Measurements from ENCODE around the gene MEGF11. TPM values are rescaled to one million over a fixed set of nuclear protein-coding genes. Genes with fewer than 3 reads are reported as not detected.

The MEGF11 gene
- total and polyA plus RNA-seq, 2 donors (not counting 1 experiment from before 2014, with no cell fraction given) = under 0.01 TPM; not detected in 1

DNA sequence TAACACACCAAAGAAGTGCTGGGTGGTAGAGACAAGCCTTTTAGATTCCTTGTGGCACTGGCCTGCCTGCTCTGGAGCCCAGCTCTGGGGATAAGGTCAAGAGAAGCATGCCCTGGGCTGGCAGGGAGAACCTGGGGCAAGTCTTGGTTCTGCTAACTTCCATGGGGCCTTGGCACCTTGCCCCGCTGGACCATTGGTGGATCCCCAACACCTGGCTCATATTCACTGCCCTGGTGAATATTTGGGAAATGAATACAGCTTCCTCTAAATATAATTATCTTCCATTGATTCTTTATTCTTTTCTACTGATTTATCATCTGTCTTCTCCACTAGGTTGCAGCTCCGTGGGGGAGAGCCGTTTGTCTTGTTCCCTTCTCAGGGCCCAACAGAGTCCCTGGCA, 294.7 kb downstream of the MEGF11 start:
- H3K4me3 ChIP-seq (replicated peaks in 1 of 4; ENCODE audit: control extremely low read depth in 1 of 4, insufficient read depth in 1 of 4, low read depth in 3 of 4, low read length in 4 of 4) = no peak overlapping the region
- H3K27ac ChIP-seq (ENCODE audit: insufficient read depth, low read length) = no peak overlapping the region
- no peaks in the 10 kb centered on the region for H3K79me2 ChIP-seq (ENCODE audit: control insufficient read depth, insufficient read depth, low read length)
- H3K36me3 ChIP-seq (ENCODE audit: control insufficient read depth, insufficient read depth, low read length) = no peaks in the 10 kb centered on the region
- H3K9ac ChIP-seq (ENCODE audit: insufficient read depth, low read length) = no peak overlapping the region
- H3K4me1 ChIP-seq (ENCODE audit: control insufficient read depth, extremely low read depth, insufficient read depth, low read length) = no peaks in the 10 kb centered on the region
- H3K27me3 ChIP-seq (ENCODE audit: control insufficient read depth, insufficient read depth, low read length) = peaks cover 28% of the 10 kb centered on the region
- H3K4me2 ChIP-seq (ENCODE audit: extremely low read depth, insufficient read depth, low read length) = no peak overlapping the region
- DNase-seq (ENCODE audit: low read depth in 2 of 2) = no peak
- H4K20me1 ChIP-seq (ENCODE audit: control insufficient read depth, extremely low read depth, insufficient read depth, low read length) = no peaks in the 10 kb centered on the region
- no peak overlapping the region for H2AFZ ChIP-seq (ENCODE audit: low read length)
- H3K9me3 ChIP-seq (ENCODE audit: control insufficient read depth, insufficient read depth, low read depth, low read length) = no peaks in the 10 kb centered on the region
- no peak for TF ChIP-seq EZH2 (IDR thresholded peaks at IDR 0.05; ENCODE audit: low read length, missing control alignments)
- TF ChIP-seq, protein P1, sequence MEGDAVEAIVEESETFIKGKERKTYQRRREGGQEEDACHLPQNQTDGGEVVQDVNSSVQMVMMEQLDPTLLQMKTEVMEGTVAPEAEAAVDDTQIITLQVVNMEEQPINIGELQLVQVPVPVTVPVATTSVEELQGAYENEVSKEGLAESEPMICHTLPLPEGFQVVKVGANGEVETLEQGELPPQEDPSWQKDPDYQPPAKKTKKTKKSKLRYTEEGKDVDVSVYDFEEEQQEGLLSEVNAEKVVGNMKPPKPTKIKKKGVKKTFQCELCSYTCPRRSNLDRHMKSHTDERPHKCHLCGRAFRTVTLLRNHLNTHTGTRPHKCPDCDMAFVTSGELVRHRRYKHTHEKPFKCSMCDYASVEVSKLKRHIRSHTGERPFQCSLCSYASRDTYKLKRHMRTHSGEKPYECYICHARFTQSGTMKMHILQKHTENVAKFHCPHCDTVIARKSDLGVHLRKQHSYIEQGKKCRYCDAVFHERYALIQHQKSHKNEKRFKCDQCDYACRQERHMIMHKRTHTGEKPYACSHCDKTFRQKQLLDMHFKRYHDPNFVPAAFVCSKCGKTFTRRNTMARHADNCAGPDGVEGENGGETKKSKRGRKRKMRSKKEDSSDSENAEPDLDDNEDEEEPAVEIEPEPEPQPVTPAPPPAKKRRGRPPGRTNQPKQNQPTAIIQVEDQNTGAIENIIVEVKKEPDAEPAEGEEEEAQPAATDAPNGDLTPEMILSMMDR (conservative IDR thresholded peaks at IDR 0.05 in 1 of 2, IDR thresholded peaks at IDR 0.05 in 1 of 2; ENCODE audit: low read depth in 1 of 2, low read length in 2 of 2) = no peak

DNA sequence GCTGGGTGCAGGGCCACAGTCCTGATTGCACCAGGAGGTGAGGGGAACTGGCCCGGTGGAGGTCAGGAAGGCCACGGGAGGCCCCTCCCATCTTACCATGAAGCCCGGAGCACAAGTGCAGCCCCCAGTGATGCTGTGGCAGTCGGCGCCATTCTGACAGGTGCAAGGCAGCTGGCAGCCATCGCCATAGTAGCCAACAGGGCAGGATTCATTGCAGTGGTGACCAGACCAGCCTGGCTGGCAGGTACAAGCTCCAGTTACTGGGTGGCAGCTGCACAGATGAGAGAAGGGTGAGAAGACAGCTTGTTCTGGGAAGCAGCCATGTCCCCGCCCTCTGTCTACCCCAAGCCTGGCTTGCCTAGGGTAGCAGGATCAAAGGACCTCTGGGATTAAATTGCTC, 296.1 kb downstream of the MEGF11 start:
- Histone ChIP-seq H3K9me3 (ENCODE audit: control insufficient read depth, insufficient read depth, low read depth, low read length) (no peaks in the 10 kb centered on the region), H2AFZ (ENCODE audit: low read length) (no peak overlapping the region), H3K27ac (ENCODE audit: insufficient read depth, low read length) (no peak overlapping the region), H4K20me1 (ENCODE audit: control insufficient read depth, extremely low read depth, insufficient read depth, low read length) (no peaks in the 10 kb centered on the region), H3K4me3 (replicated peaks in 1 of 4; ENCODE audit: control extremely low read depth in 1 of 4, insufficient read depth in 1 of 4, low read depth in 3 of 4, low read length in 4 of 4) (no peak overlapping the region), H3K9ac (ENCODE audit: insufficient read depth, low read length) (no peak overlapping the region), H3K4me2 (ENCODE audit: extremely low read depth, insufficient read depth, low read length) (no peak overlapping the region), H3K4me1 (ENCODE audit: control insufficient read depth, extremely low read depth, insufficient read depth, low read length) (no peaks in the 10 kb centered on the region), H3K27me3 (ENCODE audit: control insufficient read depth, insufficient read depth, low read length) (peaks cover 19% of the 10 kb centered on the region), H3K79me2 (ENCODE audit: control insufficient read depth, insufficient read depth, low read length) (no peaks in the 10 kb centered on the region), H3K36me3 (ENCODE audit: control insufficient read depth, insufficient read depth, low read length) (no peaks in the 10 kb centered on the region)
- DNase-seq (ENCODE audit: low read depth in 2 of 2) = no peak
- TF ChIP-seq EZH2 (IDR thresholded peaks at IDR 0.05; ENCODE audit: low read length, missing control alignments) = no peak
- TF ChIP-seq, protein P1 (conservative IDR thresholded peaks at IDR 0.05 in 1 of 2, IDR thresholded peaks at IDR 0.05 in 1 of 2; ENCODE audit: low read depth in 1 of 2, low read length in 2 of 2) = no peak

DNA sequence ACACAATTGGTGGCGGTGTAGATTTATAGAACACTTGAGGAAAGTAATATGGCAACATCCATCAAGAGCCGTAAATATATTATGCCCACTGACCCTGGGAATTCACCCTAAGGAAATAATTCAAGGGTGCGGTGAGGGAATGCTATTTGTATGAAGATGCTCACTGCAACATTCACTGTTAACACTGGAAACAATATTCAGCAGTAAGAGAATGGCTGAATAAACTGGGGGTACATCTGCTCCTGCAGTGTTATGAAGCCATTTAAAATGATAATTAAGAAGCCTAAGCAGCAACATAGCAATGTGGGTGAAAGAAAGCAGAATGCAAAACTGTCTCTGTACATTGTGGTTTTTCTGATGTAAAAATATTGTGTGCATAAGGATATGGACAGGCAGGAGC, 296.7 kb downstream of the MEGF11 start:
- no peak overlapping the region for H3K4me3 ChIP-seq (replicated peaks in 1 of 4; ENCODE audit: control extremely low read depth in 1 of 4, insufficient read depth in 1 of 4, low read depth in 3 of 4, low read length in 4 of 4)
- H3K4me2 ChIP-seq (ENCODE audit: extremely low read depth, insufficient read depth, low read length) = no peak overlapping the region
- H4K20me1 ChIP-seq (ENCODE audit: control insufficient read depth, extremely low read depth, insufficient read depth, low read length) = no peaks in the 10 kb centered on the region
- H3K27ac ChIP-seq (ENCODE audit: insufficient read depth, low read length) = no peak overlapping the region
- TF ChIP-seq, protein P1 (conservative IDR thresholded peaks at IDR 0.05 in 1 of 2, IDR thresholded peaks at IDR 0.05 in 1 of 2; ENCODE audit: low read depth in 1 of 2, low read length in 2 of 2) = no peak
- TF ChIP-seq EZH2 (IDR thresholded peaks at IDR 0.05; ENCODE audit: low read length, missing control alignments) = no peak
- no peak for DNase-seq (ENCODE audit: low read depth in 2 of 2)
- H3K79me2 ChIP-seq (ENCODE audit: control insufficient read depth, insufficient read depth, low read length) = no peaks in the 10 kb centered on the region
- H3K9me3 ChIP-seq (ENCODE audit: control insufficient read depth, insufficient read depth, low read depth, low read length) = no peaks in the 10 kb centered on the region
- peaks cover 15% of the 10 kb centered on the region for H3K27me3 ChIP-seq (ENCODE audit: control insufficient read depth, insufficient read depth, low read length)
- no peak overlapping the region for H2AFZ ChIP-seq (ENCODE audit: low read length)
- no peak overlapping the region for H3K9ac ChIP-seq (ENCODE audit: insufficient read depth, low read length)
- no peaks in the 10 kb centered on the region for H3K4me1 ChIP-seq (ENCODE audit: control insufficient read depth, extremely low read depth, insufficient read depth, low read length)
- H3K36me3 ChIP-seq (ENCODE audit: control insufficient read depth, insufficient read depth, low read length) = no peaks in the 10 kb centered on the region
